Activated naive CD8-positive, alpha-beta T cell (primary cell): ENCODE results near the gene RBBP5.
"Not testable (repeated sequence)": the region's sequence is repeated elsewhere in the genome, so short reads cannot be mapped to it uniquely, and the experiment has no call there.

Experiments used
- H3K27ac Mint-ChIP-seq: one replicate; pipeline ENCODE4 v1.8.0; 2021; ENCODE audit warnings: mixed read lengths
- H3K27me3 Mint-ChIP-seq: one replicate; pipeline ENCODE4 v1.8.0; 2021; ENCODE audit warnings: mixed read lengths
- H3K36me3 Mint-ChIP-seq: one replicate; pipeline ENCODE4 v1.8.0; 2021; ENCODE audit warnings: mixed read lengths
- H3K4me1 Mint-ChIP-seq: one replicate; pipeline ENCODE4 v1.8.0; 2021; ENCODE audit warnings: low read depth, mixed read lengths
- H3K4me3 Mint-ChIP-seq: one replicate; pipeline ENCODE4 v1.8.0; 2021; ENCODE audit warnings: mild to moderate bottlenecking, mixed read lengths
- H3K9me3 Mint-ChIP-seq: one replicate; pipeline ENCODE4 v1.8.0; 2021; ENCODE audit warnings: low read depth, mixed read lengths

RBBP5 gene

GRCh38 chr1:205121660-205122488 lies at the start of gene RBBP5:
Gene RBBP5, minus strand, starts transcription at chr1:205121978. Its CDS starts 105 bp downstream, at chr1:205121873.
- H3K9me3 Mint-ChIP-seq, result no peaks in the 10 kb centered on the region
- H3K4me1 Mint-ChIP-seq, result peaks cover 44% of the 10 kb centered on the region
- H3K4me3 Mint-ChIP-seq, result peak within 1 kb of the TSS; percentile 97
- peak within 1 kb of the TSS; percentile 99 for H3K27ac Mint-ChIP-seq
- H3K27me3 Mint-ChIP-seq, result no peaks in the 10 kb centered on the region
- no peaks in the 10 kb centered on the region for H3K36me3 Mint-ChIP-seq

GRCh38 chr1:205171369-205171768 lies 49.6 kb upstream of the RBBP5 start:
- Mint-ChIP-seq H3K27ac (peak overlapping the region; percentile 59), H3K4me3 (peak overlapping the region; percentile 50), H3K9me3 (no peaks in the 10 kb centered on the region), H3K36me3 (peaks cover 15% of the 10 kb centered on the region), H3K4me1 (peaks cover 29% of the 10 kb centered on the region), H3K27me3 (no peaks in the 10 kb centered on the region)

GRCh38 chr1:205170532-205171269 lies 48.9 kb upstream of the RBBP5 start:
- Mint-ChIP-seq H3K4me1 (peaks cover 29% of the 10 kb centered on the region), H3K36me3 (peaks cover 16% of the 10 kb centered on the region), H3K4me3 (no peak overlapping the region), H3K27me3 (no peaks in the 10 kb centered on the region), H3K27ac (no peak overlapping the region), H3K9me3 (no peaks in the 10 kb centered on the region)

GRCh38 chr1:205169248-205169647 lies 47.5 kb upstream of the RBBP5 start:
- H3K9me3 Mint-ChIP-seq, result no peaks in the 10 kb centered on the region
- peaks cover 29% of the 10 kb centered on the region for H3K4me1 Mint-ChIP-seq
- H3K27ac Mint-ChIP-seq, result no peak overlapping the region
- peaks cover 16% of the 10 kb centered on the region for H3K36me3 Mint-ChIP-seq
- no peak overlapping the region for H3K4me3 Mint-ChIP-seq
- H3K27me3 Mint-ChIP-seq, result no peaks in the 10 kb centered on the region

- no peaks in the 10 kb centered on the region for H3K9me3 Mint-ChIP-seq
- H3K27me3 Mint-ChIP-seq, result no peaks in the 10 kb centered on the region
- H3K4me1 Mint-ChIP-seq, result peaks cover 29% of the 10 kb centered on the region
- H3K27ac Mint-ChIP-seq, result no peak overlapping the region
- H3K36me3 Mint-ChIP-seq, result peaks cover 16% of the 10 kb centered on the region
- H3K4me3 Mint-ChIP-seq, result no peak overlapping the region
Observed at GRCh38 chr1:205168291-205168690, 46.5 kb upstream of the RBBP5 start.

GRCh38 chr1:205162301-205162700 lies 40.5 kb upstream of the RBBP5 start:
- H3K4me3 Mint-ChIP-seq, result no peak overlapping the region
- H3K36me3 Mint-ChIP-seq, result peaks cover 22% of the 10 kb centered on the region
- no peaks in the 10 kb centered on the region for H3K9me3 Mint-ChIP-seq
- no peak overlapping the region for H3K27ac Mint-ChIP-seq
- no peaks in the 10 kb centered on the region for H3K4me1 Mint-ChIP-seq
- no peaks in the 10 kb centered on the region for H3K27me3 Mint-ChIP-seq

GRCh38 chr1:205161076-205161475 lies 39.3 kb upstream of the RBBP5 start:
- Mint-ChIP-seq H3K4me3 (no peak overlapping the region), H3K27ac (no peak overlapping the region), H3K9me3 (peaks cover 4% of the 10 kb centered on the region), H3K27me3 (no peaks in the 10 kb centered on the region), H3K4me1 (no peaks in the 10 kb centered on the region), H3K36me3 (peaks cover 31% of the 10 kb centered on the region)

- no peaks in the 10 kb centered on the region for H3K4me1 Mint-ChIP-seq
- H3K36me3 Mint-ChIP-seq, result peaks cover 41% of the 10 kb centered on the region
- no peak overlapping the region for H3K4me3 Mint-ChIP-seq
- H3K27ac Mint-ChIP-seq, result no peak overlapping the region
- peaks cover 4% of the 10 kb centered on the region for H3K9me3 Mint-ChIP-seq
- no peaks in the 10 kb centered on the region for H3K27me3 Mint-ChIP-seq
Observed at GRCh38 chr1:205158048-205158616, 36.4 kb upstream of the RBBP5 start.

GRCh38 chr1:205155665-205156377 lies 34.0 kb upstream of the RBBP5 start:
- H3K27ac Mint-ChIP-seq, H3K4me1 Mint-ChIP-seq, H3K9me3 Mint-ChIP-seq, H3K27me3 Mint-ChIP-seq, H3K4me3 Mint-ChIP-seq: not testable (repeated sequence)
- H3K36me3 Mint-ChIP-seq, result peaks cover 38% of the 10 kb centered on the region

- H3K36me3 Mint-ChIP-seq, result peaks cover 27% of the 10 kb centered on the region
- no peaks in the 10 kb centered on the region for H3K4me1 Mint-ChIP-seq
- H3K4me3 Mint-ChIP-seq, result no peak overlapping the region
- H3K27ac Mint-ChIP-seq, result no peak overlapping the region
- H3K27me3 Mint-ChIP-seq, result no peaks in the 10 kb centered on the region
- peaks cover 4% of the 10 kb centered on the region for H3K9me3 Mint-ChIP-seq
Observed at GRCh38 chr1:205152505-205152904, 30.7 kb upstream of the RBBP5 start.

GRCh38 chr1:205150651-205151428 lies 29.1 kb upstream of the RBBP5 start:
- Mint-ChIP-seq H3K27ac (no peak overlapping the region), H3K4me3 (no peak overlapping the region)

GRCh38 chr1:205147191-205147835 lies 25.5 kb upstream of the RBBP5 start:
- peaks cover 5% of the 10 kb centered on the region for H3K36me3 Mint-ChIP-seq

More at GRCh38 chr1:205150651-205151428, 29.1 kb upstream of the RBBP5 start:
- H3K36me3 Mint-ChIP-seq, result peaks cover 13% of the 10 kb centered on the region
- H3K4me1 Mint-ChIP-seq, result no peaks in the 10 kb centered on the region
- no peaks in the 10 kb centered on the region for H3K27me3 Mint-ChIP-seq
- no peaks in the 10 kb centered on the region for H3K9me3 Mint-ChIP-seq

GRCh38 chr1:205144751-205145150 lies 23.0 kb upstream of the RBBP5 start:
- no peaks in the 10 kb centered on the region for H3K9me3 Mint-ChIP-seq
- peaks cover 9% of the 10 kb centered on the region for H3K4me1 Mint-ChIP-seq
- H3K4me3 Mint-ChIP-seq, result no peak overlapping the region
- H3K27ac Mint-ChIP-seq, result no peak overlapping the region
- no peaks in the 10 kb centered on the region for H3K27me3 Mint-ChIP-seq
- peaks cover 3% of the 10 kb centered on the region for H3K36me3 Mint-ChIP-seq

More at GRCh38 chr1:205147191-205147835, 25.5 kb upstream of the RBBP5 start:
- H3K27me3 Mint-ChIP-seq, result no peaks in the 10 kb centered on the region
- no peak overlapping the region for H3K27ac Mint-ChIP-seq
- no peak overlapping the region for H3K4me3 Mint-ChIP-seq
- H3K4me1 Mint-ChIP-seq, result no peaks in the 10 kb centered on the region
- H3K9me3 Mint-ChIP-seq, result no peaks in the 10 kb centered on the region
